SK-N-MC (cell line): Measurements from ENCODE around the gene RITA1.

ENCODE experiments used
- EZH2 ChIP-seq: fragments of 200-600 bp; sonication (generic); IDR thresholded peaks from one replicate; pipeline ENCODE4 v1.6.1; 2017; ENCODE audit warnings: antibody characterized with exemption
- FOXP2 ChIP-seq: optimal IDR thresholded peaks from 2 replicates; pipeline ENCODE3; 2011; ENCODE audit warnings: mild to moderate bottlenecking, moderate library complexity; ENCODE audit not compliant: insufficient read depth; ENCODE audit errors: extremely low read length, control extremely low read depth
- POLR2AphosphoS5 ChIP-seq: IDR thresholded peaks from 2 replicates; pipeline ENCODE4 v1.6.1; 2012; ENCODE audit warnings: mild to moderate bottlenecking, low read depth, low read length, borderline replicate concordance

GRCh38 chr12:113186033-113186365 lies 478 bp downstream of the RITA1 start:
- no peak for TF ChIP-seq POLR2AphosphoS5
- TF ChIP-seq EZH2 = no peak
- no peak for TF ChIP-seq FOXP2
